GM12892 (cell line): ENCODE measurements around the gene MYO16.

Source experiments
- POLR2A ChIP-seq: IDR thresholded peaks from 2 replicates; pipeline ENCODE4 v1.6.1; 2011; ENCODE audit warnings: low read depth, low read length, control low read depth
- POLR2AphosphoS5 ChIP-seq: IDR thresholded peaks from 2 replicates; pipeline ENCODE4 v1.6.1; 2011; ENCODE audit warnings: low read depth, low read length, control low read depth
- TAF1 ChIP-seq: IDR thresholded peaks from 2 replicates; pipeline ENCODE4 v1.6.1; 2011; ENCODE audit warnings: low read depth, mild to moderate bottlenecking, control low read depth, low read length, borderline replicate concordance

DNA sequence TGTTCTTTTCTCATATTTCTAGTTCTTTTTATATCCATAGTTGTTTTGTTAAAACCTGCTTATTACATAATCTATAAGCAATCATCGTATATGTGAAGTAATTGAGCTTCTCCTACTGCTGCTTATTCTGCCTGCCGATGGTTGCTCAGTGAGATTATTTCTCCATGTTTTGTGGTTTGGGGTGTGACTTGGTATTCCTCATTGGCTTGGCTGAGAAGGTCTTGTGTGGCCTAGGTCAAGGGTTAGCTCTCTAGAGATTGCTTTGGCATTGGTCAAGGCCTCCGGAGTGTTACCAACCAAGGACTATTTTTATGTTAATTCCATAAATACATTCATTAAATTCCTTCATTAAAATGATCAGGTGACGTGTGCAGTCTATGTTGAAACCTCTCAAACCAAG is 302.8 kb downstream of the MYO16 start:
- TF ChIP-seq POLR2A: no peak
- TF ChIP-seq TAF1: no peak
- TF ChIP-seq POLR2AphosphoS5: no peak
